ENCODE results near the gene CSN3. TPM values are rescaled to one million over a fixed set of nuclear protein-coding genes. Genes with fewer than 3 reads are reported as not detected.

The CSN3 gene
- total and polyA plus RNA-seq, 11 donors, result not detected

DNA sequence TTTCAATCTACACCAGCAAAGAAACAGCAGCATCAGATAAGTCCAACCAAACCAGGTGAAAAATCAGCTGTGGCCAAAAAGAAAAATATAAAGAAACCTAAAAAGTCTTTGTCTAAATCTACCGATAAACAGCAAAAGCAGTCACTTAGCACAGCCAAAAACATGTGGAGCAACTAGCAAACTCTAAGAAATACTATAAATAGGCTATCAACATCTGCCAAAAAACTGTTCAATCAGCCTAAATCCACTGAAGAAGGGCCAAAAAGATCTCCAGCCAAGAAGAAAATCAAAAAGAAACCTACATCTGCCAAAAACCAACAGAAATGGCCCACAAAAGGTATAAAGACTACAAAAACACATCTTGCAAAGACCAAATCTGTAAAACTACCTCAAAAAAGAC is 55.7 kb downstream of the CSN3 start:
- ATAC-seq, result no peak
- Histone ChIP-seq H3K36me3 (no peaks in the 10 kb centered on the region), H3K27me3 (no peaks in the 10 kb centered on the region), H3K9me3 (no peaks in the 10 kb centered on the region), H3K4me1 (no peaks in the 10 kb centered on the region), H3K4me3 (no peak overlapping the region), H3K27ac (no peak overlapping the region)
- intact Hi-C loops (cut with DNase I), result no loop called here
- no peak for DNase-seq
- TF ChIP-seq, protein P1, sequence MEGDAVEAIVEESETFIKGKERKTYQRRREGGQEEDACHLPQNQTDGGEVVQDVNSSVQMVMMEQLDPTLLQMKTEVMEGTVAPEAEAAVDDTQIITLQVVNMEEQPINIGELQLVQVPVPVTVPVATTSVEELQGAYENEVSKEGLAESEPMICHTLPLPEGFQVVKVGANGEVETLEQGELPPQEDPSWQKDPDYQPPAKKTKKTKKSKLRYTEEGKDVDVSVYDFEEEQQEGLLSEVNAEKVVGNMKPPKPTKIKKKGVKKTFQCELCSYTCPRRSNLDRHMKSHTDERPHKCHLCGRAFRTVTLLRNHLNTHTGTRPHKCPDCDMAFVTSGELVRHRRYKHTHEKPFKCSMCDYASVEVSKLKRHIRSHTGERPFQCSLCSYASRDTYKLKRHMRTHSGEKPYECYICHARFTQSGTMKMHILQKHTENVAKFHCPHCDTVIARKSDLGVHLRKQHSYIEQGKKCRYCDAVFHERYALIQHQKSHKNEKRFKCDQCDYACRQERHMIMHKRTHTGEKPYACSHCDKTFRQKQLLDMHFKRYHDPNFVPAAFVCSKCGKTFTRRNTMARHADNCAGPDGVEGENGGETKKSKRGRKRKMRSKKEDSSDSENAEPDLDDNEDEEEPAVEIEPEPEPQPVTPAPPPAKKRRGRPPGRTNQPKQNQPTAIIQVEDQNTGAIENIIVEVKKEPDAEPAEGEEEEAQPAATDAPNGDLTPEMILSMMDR (IDR thresholded peaks at IDR 0.05), result no peak
- no peak for TF ChIP-seq POLR2A (IDR thresholded peaks at IDR 0.05)
- WGBS, 4 donors, result 63 to 81% (median 69%) methylated on average over 1 of the region's 1 CpG

DNA sequence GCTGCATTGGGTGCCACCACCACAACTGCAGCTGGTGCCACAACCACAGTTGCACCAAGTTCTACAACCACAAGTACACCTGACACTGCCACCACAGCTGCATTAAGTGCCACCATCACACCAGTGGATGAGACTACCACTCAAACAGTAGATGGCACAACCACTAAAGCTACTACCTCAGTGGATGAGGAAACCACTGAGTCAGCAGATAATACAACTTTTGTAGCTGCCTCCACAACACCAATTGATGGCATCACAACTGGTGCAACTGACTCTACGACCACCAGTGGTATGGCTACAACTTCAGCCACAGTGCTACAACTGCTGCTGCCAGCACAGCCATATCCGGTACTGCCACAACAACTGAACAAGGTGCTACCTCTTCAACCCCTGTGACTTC is 57.2 kb downstream of the CSN3 start:
- peaks cover 0 to 2% (median 0%) of the 10 kb centered on the region in 12 donors for H3K9me3 ChIP-seq
- H3K4me1 ChIP-seq, result no peaks in the 10 kb centered on the region
- 82 to 89% (median 83%) methylated on average over 2 of the region's 2 CpGs for WGBS, 4 donors
- ATAC-seq (no peak), DNase-seq (no peak)
- no peak overlapping the region for H3K4me3 ChIP-seq
- intact Hi-C loops (cut with DNase I), result no loop called here
- H3K36me3 ChIP-seq, result no peaks in the 10 kb centered on the region
- no peak overlapping the region for H3K27ac ChIP-seq
- H3K27me3 ChIP-seq, result no peaks in the 10 kb centered on the region
- TF ChIP-seq, protein P1 (IDR thresholded peaks at IDR 0.05), result no peak
- TF ChIP-seq POLR2A (IDR thresholded peaks at IDR 0.05), result no peak

DNA sequence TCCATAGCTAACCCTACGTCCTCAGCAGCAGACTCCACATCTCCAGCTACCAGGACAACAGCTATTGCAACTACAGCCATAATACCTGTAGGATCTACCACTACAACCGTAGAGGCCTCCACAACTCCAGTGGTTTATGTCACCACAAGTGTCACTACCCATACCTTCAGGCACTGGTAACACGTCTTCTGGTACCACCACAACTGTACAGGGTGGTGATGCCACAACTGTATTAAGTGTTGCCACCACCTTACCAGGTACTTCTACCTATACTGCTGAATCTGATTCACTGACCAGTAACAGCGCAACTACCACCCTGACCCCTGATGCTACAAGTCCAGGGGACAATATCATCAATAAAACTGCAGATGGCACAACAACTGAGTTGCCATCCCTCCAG is 57.8 kb downstream of the CSN3 start:
- ATAC-seq (no peak), DNase-seq (no peak)
- Histone ChIP-seq H3K27ac (no peak overlapping the region), H3K4me1 (no peaks in the 10 kb centered on the region), H3K36me3 (no peaks in the 10 kb centered on the region), H3K27me3 (no peaks in the 10 kb centered on the region), H3K4me3 (no peak overlapping the region), H3K9me3 (peaks cover 0 to 2% (median 0%) of the 10 kb centered on the region in 12 donors)
- intact Hi-C loops (cut with DNase I), result no loop called here
- WGBS, 4 donors, result 78 to 79% (median 78%) methylated on average over 4 of the region's 4 CpGs
- no peak for TF ChIP-seq POLR2A (IDR thresholded peaks at IDR 0.05)
- TF ChIP-seq, protein P1 (IDR thresholded peaks at IDR 0.05), result no peak

Other genes starting within 250 kb of the CSN3 start
- gene STATH, start 246.6 kb upstream of the CSN3 start, total RNA-seq, result not detected
- not detected for gene STATH, start 246.6 kb upstream of the CSN3 start, polyA plus RNA-seq
- not detected for gene HTN3, start 214.1 kb upstream of the CSN3 start, total RNA-seq
- not detected for gene HTN3, start 214.1 kb upstream of the CSN3 start, polyA plus RNA-seq
- not detected for gene HTN1, start 192.2 kb upstream of the CSN3 start, total RNA-seq
- gene HTN1, start 192.2 kb upstream of the CSN3 start, polyA plus RNA-seq, result not detected
- not detected for gene PRR27, start 88.4 kb upstream of the CSN3 start, total RNA-seq
- not detected for gene PRR27, start 88.4 kb upstream of the CSN3 start, polyA plus RNA-seq
- gene ODAM, start 46.9 kb upstream of the CSN3 start, total RNA-seq, result not detected
- not detected for gene ODAM, start 46.9 kb upstream of the CSN3 start, polyA plus RNA-seq
- not detected for gene FDCSP, start 16.5 kb upstream of the CSN3 start, total RNA-seq
- gene FDCSP, start 16.5 kb upstream of the CSN3 start, polyA plus RNA-seq, result not detected
- not detected for gene CABS1, start 92.4 kb downstream of the CSN3 start, total RNA-seq
- not detected for gene CABS1, start 92.4 kb downstream of the CSN3 start, polyA plus RNA-seq
- not detected for gene SMR3A, start 118.2 kb downstream of the CSN3 start, total RNA-seq
- not detected for gene SMR3A, start 118.2 kb downstream of the CSN3 start, polyA plus RNA-seq
- gene SMR3B, start 140.5 kb downstream of the CSN3 start, total RNA-seq, result not detected
- gene SMR3B, start 140.5 kb downstream of the CSN3 start, polyA plus RNA-seq, result not detected
- not detected for gene OPRPN, start 155.3 kb downstream of the CSN3 start, total RNA-seq
- gene OPRPN, start 155.3 kb downstream of the CSN3 start, polyA plus RNA-seq, result not detected
- gene MUC7, start 229.6 kb downstream of the CSN3 start, total RNA-seq, result not detected
- gene MUC7, start 229.6 kb downstream of the CSN3 start, polyA plus RNA-seq, result not detected